DMS 273 (cell line): ENCODE data around the gene DTNA.

Source experiments
- DNase-seq: peaks from one replicate; lab custom pipeline; 2025; ENCODE audit not compliant: unreplicated experiment; lab: John Stamatoyannopoulos, UW

DTNA gene

GRCh38 chr18:34847408-34847807 is 137.3 kb downstream of the DTNA start:
- DNase-seq = no peak

- DNase-seq = no peak
These were observed 138.1 kb downstream of the DTNA start for GRCh38 chr18:34848156-34848555.

- DNase-seq = peak; percentile 5
These were observed 138.6 kb downstream of the DTNA start for GRCh38 chr18:34848695-34849094.

- DNase-seq = no peak
These were observed 147.2 kb downstream of the DTNA start for GRCh38 chr18:34857320-34857719.

GRCh38 chr18:34858188-34858587 is 148.1 kb downstream of the DTNA start:
- no peak for DNase-seq

- no peak for DNase-seq
These were observed 149.4 kb downstream of the DTNA start for GRCh38 chr18:34859496-34859895.

GRCh38 chr18:34862561-34862960 is 152.5 kb downstream of the DTNA start:
- DNase-seq = no peak

GRCh38 chr18:34863702-34864101 is 153.6 kb downstream of the DTNA start:
- DNase-seq = no peak

- no peak for DNase-seq
These were observed 154.9 kb downstream of the DTNA start for GRCh38 chr18:34864836-34865497.

- DNase-seq = no peak
These were observed 156.2 kb downstream of the DTNA start for GRCh38 chr18:34866310-34866709.

GRCh38 chr18:34866739-34867138 is 156.6 kb downstream of the DTNA start:
- DNase-seq = peak; percentile 20

- peak; percentile 88 for DNase-seq
These were observed 157.4 kb downstream of the DTNA start for GRCh38 chr18:34867520-34867919.

- peak; percentile 43 for DNase-seq
These were observed 160.6 kb downstream of the DTNA start for GRCh38 chr18:34870555-34871310.

GRCh38 chr18:34871435-34871834 is 161.3 kb downstream of the DTNA start:
- no peak for DNase-seq

GRCh38 chr18:34872066-34872465 is 162.0 kb downstream of the DTNA start:
- DNase-seq = no peak

GRCh38 chr18:34873986-34874580 is 164.0 kb downstream of the DTNA start:
- DNase-seq = no peak

- no peak for DNase-seq
These were observed 165.1 kb downstream of the DTNA start for GRCh38 chr18:34875150-34875549.

GRCh38 chr18:34880403-34880802 is 170.3 kb downstream of the DTNA start:
- DNase-seq = no peak

GRCh38 chr18:34880882-34881834 is 171.1 kb downstream of the DTNA start:
- DNase-seq = peak; percentile 35

- no peak for DNase-seq
These were observed 174.3 kb downstream of the DTNA start for GRCh38 chr18:34884436-34884835.

- no peak for DNase-seq
These were observed 176.1 kb downstream of the DTNA start for GRCh38 chr18:34886177-34886576.
